ENCODE data around the gene SNAPC2.

The SNAPC2 gene

GRCh38 chr19:7921967-7922835 lies 2.1 kb downstream of the SNAPC2 start:
- Histone ChIP-seq H3K4me1 (ENCODE audit: insufficient read depth, poor library complexity, severe bottlenecking) (no peaks in the 10 kb centered on the region), H3K27me3 (ENCODE audit: insufficient read depth, poor library complexity, severe bottlenecking) (no peaks in the 10 kb centered on the region), H3K27ac (ENCODE audit: poor library complexity, severe bottlenecking) (no peak overlapping the region), H3K9me3 (ENCODE audit: severe bottlenecking) (no peaks in the 10 kb centered on the region), H3K4me3 (ENCODE audit: severe bottlenecking) (no peak overlapping the region), H3K36me3 (ENCODE audit: low read depth) (no peaks in the 10 kb centered on the region; the same call in 1 of the 2 replicates)
- TF ChIP-seq, protein P1, sequence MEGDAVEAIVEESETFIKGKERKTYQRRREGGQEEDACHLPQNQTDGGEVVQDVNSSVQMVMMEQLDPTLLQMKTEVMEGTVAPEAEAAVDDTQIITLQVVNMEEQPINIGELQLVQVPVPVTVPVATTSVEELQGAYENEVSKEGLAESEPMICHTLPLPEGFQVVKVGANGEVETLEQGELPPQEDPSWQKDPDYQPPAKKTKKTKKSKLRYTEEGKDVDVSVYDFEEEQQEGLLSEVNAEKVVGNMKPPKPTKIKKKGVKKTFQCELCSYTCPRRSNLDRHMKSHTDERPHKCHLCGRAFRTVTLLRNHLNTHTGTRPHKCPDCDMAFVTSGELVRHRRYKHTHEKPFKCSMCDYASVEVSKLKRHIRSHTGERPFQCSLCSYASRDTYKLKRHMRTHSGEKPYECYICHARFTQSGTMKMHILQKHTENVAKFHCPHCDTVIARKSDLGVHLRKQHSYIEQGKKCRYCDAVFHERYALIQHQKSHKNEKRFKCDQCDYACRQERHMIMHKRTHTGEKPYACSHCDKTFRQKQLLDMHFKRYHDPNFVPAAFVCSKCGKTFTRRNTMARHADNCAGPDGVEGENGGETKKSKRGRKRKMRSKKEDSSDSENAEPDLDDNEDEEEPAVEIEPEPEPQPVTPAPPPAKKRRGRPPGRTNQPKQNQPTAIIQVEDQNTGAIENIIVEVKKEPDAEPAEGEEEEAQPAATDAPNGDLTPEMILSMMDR (IDR thresholded peaks at IDR 0.05; ENCODE audit: poor library complexity, severe bottlenecking) = no peak
- DNase-seq (ENCODE audit: low spot score) (no peak), ATAC-seq (ENCODE audit: low read depth) (no peak)

- Histone ChIP-seq H3K4me3 (ENCODE audit: severe bottlenecking) (no peak overlapping the region), H3K36me3 (ENCODE audit: low read depth) (no peaks in the 10 kb centered on the region; the same call in 1 of the 2 replicates), H3K27me3 (ENCODE audit: insufficient read depth, poor library complexity, severe bottlenecking) (no peaks in the 10 kb centered on the region), H3K27ac (ENCODE audit: poor library complexity, severe bottlenecking) (no peak overlapping the region), H3K4me1 (ENCODE audit: insufficient read depth, poor library complexity, severe bottlenecking) (no peaks in the 10 kb centered on the region), H3K9me3 (ENCODE audit: severe bottlenecking) (no peaks in the 10 kb centered on the region)
- TF ChIP-seq, protein P1 (IDR thresholded peaks at IDR 0.05; ENCODE audit: poor library complexity, severe bottlenecking) = no peak
- ATAC-seq (ENCODE audit: low read depth) (no peak), DNase-seq (ENCODE audit: low spot score) (no peak)
Measured at GRCh38 chr19:7922836-7923195, 2.7 kb downstream of the SNAPC2 start.

DNA sequence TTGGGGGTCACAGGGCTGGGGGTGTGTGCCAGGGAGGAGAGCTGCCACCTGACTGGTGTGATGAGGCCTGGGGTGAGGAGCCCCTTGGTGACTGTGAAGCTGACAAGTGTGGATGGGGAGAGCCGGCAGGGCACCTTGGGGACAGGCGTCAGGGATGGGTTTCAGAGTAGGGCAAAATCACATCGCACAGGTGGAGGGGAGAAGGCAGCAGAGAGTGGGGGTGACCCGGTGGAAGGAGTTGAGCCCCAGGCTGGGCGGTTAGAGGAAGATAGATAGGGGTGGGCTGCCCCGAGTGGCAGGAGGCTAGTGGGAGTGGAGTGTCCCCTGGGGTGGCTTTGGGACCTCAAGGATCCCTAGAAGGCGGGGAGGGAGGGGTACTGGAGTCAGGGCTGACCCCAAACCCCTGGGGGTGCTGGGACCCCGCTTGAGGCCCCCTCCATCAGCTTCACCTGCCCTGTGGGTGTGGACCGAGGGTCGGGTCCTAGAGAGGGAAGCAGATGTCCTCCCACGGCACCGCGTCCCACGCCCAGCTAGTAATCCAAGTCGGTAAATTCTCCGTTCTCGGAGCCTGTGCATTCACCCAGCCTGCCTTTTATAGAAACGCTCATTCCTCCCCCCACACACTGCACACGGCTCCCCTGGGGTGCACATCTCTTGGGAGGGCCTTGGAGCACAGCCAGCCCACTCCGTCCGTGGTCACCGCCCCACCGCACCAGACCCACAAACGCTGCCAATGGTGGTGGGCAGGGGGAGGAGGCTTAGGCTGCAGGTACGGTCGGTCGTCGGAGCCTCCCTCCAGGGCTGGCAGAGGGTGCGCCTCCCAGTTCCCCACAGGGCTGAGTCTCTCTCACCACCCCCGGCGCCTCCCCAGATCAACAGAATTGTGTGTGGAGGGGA lies 3.4 kb downstream of the SNAPC2 start:
- TF ChIP-seq, protein P1 (IDR thresholded peaks at IDR 0.05; ENCODE audit: poor library complexity, severe bottlenecking) = no peak
- ATAC-seq (ENCODE audit: low read depth) (no peak), DNase-seq (ENCODE audit: low spot score) (no peak)
- peaks cover 3% of the 10 kb centered on the region for H3K4me1 ChIP-seq (ENCODE audit: insufficient read depth, poor library complexity, severe bottlenecking)
- H3K27me3 ChIP-seq (ENCODE audit: insufficient read depth, poor library complexity, severe bottlenecking) = no peaks in the 10 kb centered on the region
- no peaks in the 10 kb centered on the region; the same call in 1 of the 2 replicates for H3K36me3 ChIP-seq (ENCODE audit: low read depth)
- no peaks in the 10 kb centered on the region for H3K9me3 ChIP-seq (ENCODE audit: severe bottlenecking)
- H3K4me3 ChIP-seq (ENCODE audit: severe bottlenecking) = no peak overlapping the region
- no peak overlapping the region for H3K27ac ChIP-seq (ENCODE audit: poor library complexity, severe bottlenecking)

DNA sequence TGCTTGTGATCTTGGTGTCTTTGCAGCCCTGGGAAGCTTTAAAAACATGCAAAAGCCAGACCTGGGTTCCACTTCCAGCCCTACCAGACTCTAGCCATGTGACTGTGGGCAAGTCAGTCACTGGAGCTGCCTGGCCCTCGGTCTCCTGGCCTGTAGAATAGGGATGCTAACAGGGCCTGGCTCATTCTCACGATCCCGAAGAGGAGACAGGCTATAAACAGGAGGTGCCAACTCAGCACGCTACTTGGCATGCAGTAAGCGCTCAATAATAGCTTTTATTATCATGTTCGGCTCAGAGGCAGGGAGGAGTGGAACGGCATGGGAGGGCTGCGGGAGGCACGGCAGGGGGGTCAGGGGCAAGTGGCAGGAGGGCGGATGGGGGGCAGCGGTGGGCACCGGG lies 4.1 kb downstream of the SNAPC2 start:
- no peak overlapping the region for H3K4me3 ChIP-seq (ENCODE audit: severe bottlenecking)
- no peak overlapping the region for H3K27ac ChIP-seq (ENCODE audit: poor library complexity, severe bottlenecking)
- peaks cover 10% of the 10 kb centered on the region for H3K4me1 ChIP-seq (ENCODE audit: insufficient read depth, poor library complexity, severe bottlenecking)
- DNase-seq (ENCODE audit: low spot score) (no peak), ATAC-seq (ENCODE audit: low read depth) (no peak)
- no peaks in the 10 kb centered on the region for H3K9me3 ChIP-seq (ENCODE audit: severe bottlenecking)
- no peaks in the 10 kb centered on the region; the same call in 1 of the 2 replicates for H3K36me3 ChIP-seq (ENCODE audit: low read depth)
- TF ChIP-seq, protein P1 (IDR thresholded peaks at IDR 0.05; ENCODE audit: poor library complexity, severe bottlenecking) = no peak
- no peaks in the 10 kb centered on the region for H3K27me3 ChIP-seq (ENCODE audit: insufficient read depth, poor library complexity, severe bottlenecking)

Measured in RWPE2 (cell line).